GM23338 (cell line): Measurements from ENCODE around the gene CCDC12. TPM values are rescaled to one million over a fixed set of nuclear protein-coding genes. Genes with fewer than 3 reads are reported as not detected.
A peak's percentile ranks its signal among the peaks of the same experiment; 100 is the strongest.

ENCODE experiments used
- ATAC-seq: fragments of 200-7000 bp; cut with Tn5 transposase; 3 replicates; pipeline ENCODE4 v1.9.1; 2020
- DNase-seq: peaks from one replicate; pipeline ENCODE4 v3.0.0-alpha.2; 2015; ENCODE audit warnings: low spot score
- H2AFZ ChIP-seq: fragments of 200-600 bp; sonication (generic); 2 replicates; pipeline ENCODE4 v1.8.0; 2016; ENCODE audit warnings: antibody characterized with exemption, mild to moderate bottlenecking, moderate library complexity
- H3F3A ChIP-seq: fragments of 200-600 bp; sonication (generic); replicated peaks from 2 replicates; pipeline ENCODE4 v1.8.0; 2017; ENCODE audit warnings: antibody characterized with exemption, mixed run types, low read depth
- H3K27ac ChIP-seq: fragments of 200-600 bp; sonication (generic); 2 replicates; pipeline ENCODE4 v1.6.1; 2016; ENCODE audit warnings: low read depth
- H3K27me3 ChIP-seq: fragments of 200-600 bp; sonication (generic); 2 replicates; pipeline ENCODE4 v1.8.0; 2016; ENCODE audit warnings: mild to moderate bottlenecking, mixed run types, moderate library complexity; ENCODE audit not compliant: insufficient read depth
- H3K36me3 ChIP-seq: fragments of 200-600 bp; sonication (generic); 2 replicates; pipeline ENCODE4 v1.8.0; 2016; ENCODE audit warnings: mild to moderate bottlenecking; ENCODE audit not compliant: insufficient read depth
- H3K4me1 ChIP-seq: fragments of 200-600 bp; sonication (generic); 2 replicates; pipeline ENCODE4 v1.8.0; 2016; ENCODE audit warnings: mild to moderate bottlenecking, moderate library complexity; ENCODE audit not compliant: insufficient read depth
- H3K4me2 ChIP-seq: fragments of 200-600 bp; sonication (generic); 2 replicates; pipeline ENCODE4 v1.7.1; 2017; ENCODE audit warnings: mixed run types
- H3K4me3 ChIP-seq: fragments of 200-600 bp; sonication (generic); 2 replicates; pipeline ENCODE4 v1.6.1; 2016; ENCODE audit warnings: mixed run types
- H3K79me2 ChIP-seq: fragments of 200-600 bp; sonication (generic); replicated peaks from 2 replicates; pipeline ENCODE4 v1.8.0; 2017; ENCODE audit warnings: mild to moderate bottlenecking; ENCODE audit not compliant: insufficient read depth
- H3K9me2 ChIP-seq: fragments of 200-600 bp; sonication (generic); 2 replicates; pipeline ENCODE4 v1.8.0; 2017; ENCODE audit not compliant: insufficient read depth
- H4K20me1 ChIP-seq: fragments of 200-600 bp; sonication (generic); replicated peaks from 2 replicates; pipeline ENCODE4 v1.8.0; 2017; ENCODE audit warnings: mild to moderate bottlenecking; ENCODE audit not compliant: insufficient read depth
- H3K27ac Mint-ChIP-seq: 2 replicates; pipeline ENCODE4 v1.8.0; 2020; ENCODE audit warnings: inconsistent platforms, mild to moderate bottlenecking, moderate library complexity, mixed read lengths
- H3K27me3 Mint-ChIP-seq: 3 replicates; pipeline ENCODE4 v1.8.0; 2022; ENCODE audit warnings: low read depth, mild to moderate bottlenecking, moderate library complexity, mixed read lengths, inconsistent platforms; ENCODE audit not compliant: insufficient read depth, poor library complexity
- H3K36me3 Mint-ChIP-seq: 3 replicates; pipeline ENCODE4 v1.8.0; 2021; ENCODE audit warnings: low read depth, mild to moderate bottlenecking, inconsistent platforms, moderate library complexity, mixed read lengths
- H3K4me1 Mint-ChIP-seq: 3 replicates; pipeline ENCODE4 v1.8.0; 2020; ENCODE audit warnings: mild to moderate bottlenecking, inconsistent platforms, mixed read lengths
- H3K4me3 Mint-ChIP-seq: 3 replicates; pipeline ENCODE4 v1.8.0; 2021; ENCODE audit warnings: moderate library complexity, mild to moderate bottlenecking, inconsistent platforms, mixed read lengths
- H3K9me3 Mint-ChIP-seq: 3 replicates; pipeline ENCODE4 v1.8.0; 2020; ENCODE audit warnings: moderate library complexity, mild to moderate bottlenecking, inconsistent platforms, mixed read lengths
- CTCF ChIP-seq, 2 experiments: fragments of 200-600 bp in 1 of 2; sonication (generic) in 1 of 2; conservative IDR thresholded peaks; 2 replicates each; pipeline versions ENCODE4 v1.5.1 to v1.6.1; 2016 to 2017; ENCODE audit warnings: antibody characterized with exemption in 2 of 2, low read depth in 2 of 2, mild to moderate bottlenecking in 2 of 2, moderate library complexity in 1 of 2
- ETS1 ChIP-seq: IDR thresholded peaks from 2 replicates; pipeline ENCODE4 v1.6.1; 2016; ENCODE audit warnings: antibody characterized with exemption
- POLR2AphosphoS5 ChIP-seq: IDR thresholded peaks from 2 replicates; pipeline ENCODE4 v1.6.1; 2016; ENCODE audit warnings: antibody characterized with exemption, low read depth
- ZNF462 ChIP-seq: fragments of 250-450 bp; sonication (Bioruptor Pico); IDR thresholded peaks from 2 replicates; pipeline ENCODE4 v1.5.0; 2020; ENCODE audit warnings: mild to moderate bottlenecking, moderate library complexity
- polyA plus RNA-seq: library from polyadenylated mRNA; unstranded; fragments of >200 nt; fragmentation: Nextera tagmentation; extraction: Ambion mirVana; gene quantifications from 2 replicates; pipeline ENCODE4 v1.2.1, GENCODE V29; 2016
- total RNA-seq: library from RNA; depleted of rRNA; stranded (reverse); fragments of >200 nt; shearing (Covaris generic); gene quantifications from 2 replicates; pipeline ENCODE4 v1.2.3, GENCODE V29; 2014

Gene CCDC12
- total and polyA plus RNA-seq, 2 experiments from 2014 or later = 42.9 to 133 TPM

- Mint-ChIP-seq H3K27ac (no peak overlapping the region), H3K36me3 (no peaks in the 10 kb centered on the region), H3K27me3 (peaks cover 68% of the 10 kb centered on the region), H3K4me1 (peaks cover 11% of the 10 kb centered on the region; the same call in 2 of the 3 replicates), H3K9me3 (no peaks in the 10 kb centered on the region), H3K4me3 (no peak overlapping the region)
- no peak for ATAC-seq
- Histone ChIP-seq H3K27me3 (peaks cover 57% of the 10 kb centered on the region), H3K4me1 (peaks cover 5% of the 10 kb centered on the region), H4K20me1 (0 out of 2 replicates have a peak, but pooled peaks cover 3% of the 10 kb centered on the region), H3K4me3 (no peak overlapping the region), H3K4me2 (no peak overlapping the region), H3F3A (no peaks in the 10 kb centered on the region), H3K36me3 (no peaks in the 10 kb centered on the region), H2AFZ (no peak overlapping the region), H3K79me2 (no peaks in the 10 kb centered on the region), H3K27ac (no peak overlapping the region), H3K9me2 (no peaks in the 10 kb centered on the region)
- peak; percentile 49 for DNase-seq
- TF ChIP-seq CTCF (conservative IDR thresholded peaks at IDR 0.05; ENCODE audit: low read depth in 2 of 2) = peak; percentile 83 to 94
- TF ChIP-seq ETS1 = no peak
Observed at GRCh38 chr3:46895204-46895660, 81.3 kb downstream of the CCDC12 start.

GRCh38 chr3:46894256-46894655, 82.3 kb downstream of the CCDC12 start:
- Mint-ChIP-seq H3K27ac (no peak overlapping the region), H3K27me3 (peaks cover 67% of the 10 kb centered on the region), H3K36me3 (no peaks in the 10 kb centered on the region), H3K9me3 (no peaks in the 10 kb centered on the region), H3K4me3 (no peak overlapping the region), H3K4me1 (peaks cover 11% of the 10 kb centered on the region; the same call in 2 of the 3 replicates)
- TF ChIP-seq POLR2AphosphoS5 = no peak
- TF ChIP-seq ETS1 = no peak
- no peak for TF ChIP-seq ZNF462
- H2AFZ ChIP-seq = no peak overlapping the region
- ATAC-seq (no peak), DNase-seq (no peak)
- H3K27ac ChIP-seq = no peak overlapping the region
- H3K4me2 ChIP-seq = no peak overlapping the region
- H3K79me2 ChIP-seq = no peaks in the 10 kb centered on the region
- H3K36me3 ChIP-seq = no peaks in the 10 kb centered on the region
- H3K4me1 ChIP-seq = peaks cover 5% of the 10 kb centered on the region
- peaks cover 65% of the 10 kb centered on the region for H3K27me3 ChIP-seq
- H3K9me2 ChIP-seq = no peaks in the 10 kb centered on the region
- H3K4me3 ChIP-seq = no peak overlapping the region
- H4K20me1 ChIP-seq = 0 out of 2 replicates have a peak, but pooled peaks cover 2% of the 10 kb centered on the region
- no peaks in the 10 kb centered on the region for H3F3A ChIP-seq
